Activated T-cell treated with anti-CD3 and anti-CD28 coated beads, Interleukin-2, amount 50 U/mL, for 4 hours (primary cell): ENCODE results near the gene CDH4. TPM values are rescaled to one million over a fixed set of nuclear protein-coding genes. Genes with fewer than 3 reads are reported as not detected.

Source experiments
- ATAC-seq, 2 donors: fragments of 200-7000 bp; cut with Tn5 transposase; one replicate each; pipeline ENCODE4 v1.10.0; 2021
- DNase-seq: peaks from one replicate; pipeline ENCODE4 v3.0.0-alpha.2; 2020
- H3K27me3 Mint-ChIP-seq: one replicate; pipeline ENCODE4 v1.8.0; 2021; ENCODE audit warnings: low read depth, mixed read lengths
- H3K36me3 Mint-ChIP-seq: one replicate; pipeline ENCODE4 v1.8.0; 2022; ENCODE audit warnings: mixed read lengths; ENCODE audit not compliant: insufficient read depth
- H3K4me1 Mint-ChIP-seq: one replicate; pipeline ENCODE4 v1.8.0; 2021; ENCODE audit warnings: low read depth, mixed read lengths
- H3K4me3 Mint-ChIP-seq: one replicate; pipeline ENCODE4 v1.8.0; 2021; ENCODE audit warnings: mild to moderate bottlenecking, moderate library complexity, mixed read lengths
- H3K9me3 Mint-ChIP-seq: one replicate; pipeline ENCODE4 v1.8.0; 2021; ENCODE audit warnings: mixed read lengths
- total RNA-seq, 3 donors: library from RNA; stranded (reverse); gene quantifications; one replicate each; pipeline ENCODE4 v1.2.1, GENCODE V29; 2021

The CDH4 gene
- total RNA-seq, 3 donors from 2014 or later, result 0.10 TPM; not detected in 2

GRCh38 chr20:61767761-61768494 lies 515.9 kb downstream of the CDH4 start:
- Mint-ChIP-seq H3K4me3 (no peak overlapping the region), H3K36me3 (no peaks in the 10 kb centered on the region), H3K27me3 (peaks cover 2% of the 10 kb centered on the region), H3K4me1 (no peaks in the 10 kb centered on the region), H3K9me3 (no peaks in the 10 kb centered on the region)
- no peak for DNase-seq
- ATAC-seq, result no peak

- H3K27me3 Mint-ChIP-seq, result peaks cover 2% of the 10 kb centered on the region
- no peaks in the 10 kb centered on the region for H3K4me1 Mint-ChIP-seq
- ATAC-seq (no peak), DNase-seq (no peak)
- H3K36me3 Mint-ChIP-seq, result no peaks in the 10 kb centered on the region
- no peak overlapping the region for H3K4me3 Mint-ChIP-seq
- H3K9me3 Mint-ChIP-seq, result no peaks in the 10 kb centered on the region
Measured at GRCh38 chr20:61768571-61769285, 516.7 kb downstream of the CDH4 start.

GRCh38 chr20:61769286-61769832 lies 517.3 kb downstream of the CDH4 start:
- Mint-ChIP-seq H3K36me3 (no peaks in the 10 kb centered on the region), H3K4me1 (no peaks in the 10 kb centered on the region), H3K4me3 (no peak overlapping the region), H3K9me3 (no peaks in the 10 kb centered on the region), H3K27me3 (peaks cover 2% of the 10 kb centered on the region)
- ATAC-seq, result no peak
- no peak for DNase-seq

GRCh38 chr20:61770113-61770585 lies 518.1 kb downstream of the CDH4 start:
- Mint-ChIP-seq H3K36me3 (no peaks in the 10 kb centered on the region), H3K4me1 (no peaks in the 10 kb centered on the region), H3K27me3 (peaks cover 2% of the 10 kb centered on the region), H3K9me3 (no peaks in the 10 kb centered on the region), H3K4me3 (no peak overlapping the region)
- ATAC-seq (no peak), DNase-seq (no peak)

GRCh38 chr20:61771805-61772350 lies 519.8 kb downstream of the CDH4 start:
- H3K4me3 Mint-ChIP-seq, result no peak overlapping the region
- no peaks in the 10 kb centered on the region for H3K4me1 Mint-ChIP-seq
- H3K27me3 Mint-ChIP-seq, result no peaks in the 10 kb centered on the region
- ATAC-seq (no peak), DNase-seq (no peak)
- H3K36me3 Mint-ChIP-seq, result no peaks in the 10 kb centered on the region
- H3K9me3 Mint-ChIP-seq, result no peaks in the 10 kb centered on the region

- no peaks in the 10 kb centered on the region for H3K36me3 Mint-ChIP-seq
- no peaks in the 10 kb centered on the region for H3K9me3 Mint-ChIP-seq
- no peak overlapping the region for H3K4me3 Mint-ChIP-seq
- ATAC-seq (no peak), DNase-seq (no peak)
- no peaks in the 10 kb centered on the region for H3K27me3 Mint-ChIP-seq
- no peaks in the 10 kb centered on the region for H3K4me1 Mint-ChIP-seq
Measured at GRCh38 chr20:61772828-61773631, 521.0 kb downstream of the CDH4 start.

GRCh38 chr20:61773926-61774587 lies 522.0 kb downstream of the CDH4 start:
- DNase-seq, result no peak
- Mint-ChIP-seq H3K4me3 (no peak overlapping the region), H3K4me1 (no peaks in the 10 kb centered on the region), H3K9me3 (no peaks in the 10 kb centered on the region), H3K27me3 (no peaks in the 10 kb centered on the region), H3K36me3 (no peaks in the 10 kb centered on the region)
- no peak for ATAC-seq

- ATAC-seq (no peak), DNase-seq (no peak)
- Mint-ChIP-seq H3K36me3 (no peaks in the 10 kb centered on the region), H3K4me3 (no peak overlapping the region), H3K4me1 (no peaks in the 10 kb centered on the region), H3K27me3 (no peaks in the 10 kb centered on the region), H3K9me3 (peaks cover under 1% of the 10 kb centered on the region)
Measured at GRCh38 chr20:61775423-61775822, 523.4 kb downstream of the CDH4 start.

- Mint-ChIP-seq H3K9me3 (peaks cover 13% of the 10 kb centered on the region), H3K4me1 (no peaks in the 10 kb centered on the region), H3K36me3 (no peaks in the 10 kb centered on the region), H3K4me3 (no peak overlapping the region), H3K27me3 (no peaks in the 10 kb centered on the region)
- ATAC-seq (no peak), DNase-seq (no peak)
Measured at GRCh38 chr20:61776491-61777075, 524.5 kb downstream of the CDH4 start.

- no peak for DNase-seq
- Mint-ChIP-seq H3K4me1 (no peaks in the 10 kb centered on the region), H3K4me3 (no peak overlapping the region), H3K36me3 (no peaks in the 10 kb centered on the region), H3K9me3 (peaks cover 15% of the 10 kb centered on the region), H3K27me3 (no peaks in the 10 kb centered on the region)
- no peak for ATAC-seq
Measured at GRCh38 chr20:61777773-61778494, 525.9 kb downstream of the CDH4 start.

GRCh38 chr20:61778495-61778863 lies 526.4 kb downstream of the CDH4 start:
- Mint-ChIP-seq H3K9me3 (peaks cover 15% of the 10 kb centered on the region), H3K36me3 (no peaks in the 10 kb centered on the region), H3K4me1 (no peaks in the 10 kb centered on the region), H3K4me3 (no peak overlapping the region), H3K27me3 (no peaks in the 10 kb centered on the region)
- DNase-seq (no peak), ATAC-seq (no peak)

- Mint-ChIP-seq H3K36me3 (no peaks in the 10 kb centered on the region), H3K4me1 (no peaks in the 10 kb centered on the region), H3K4me3 (no peak overlapping the region), H3K27me3 (no peaks in the 10 kb centered on the region), H3K9me3 (peaks cover 15% of the 10 kb centered on the region)
- no peak for DNase-seq
- ATAC-seq, result no peak
Measured at GRCh38 chr20:61779176-61779965, 527.3 kb downstream of the CDH4 start.
